Epithelial cell of proximal tubule (primary cell): ENCODE measurements around the gene STAG1. TPM values are rescaled to one million over a fixed set of nuclear protein-coding genes. Genes with fewer than 3 reads are reported as not detected.
"Not testable (repeated sequence)": the region's sequence is repeated elsewhere in the genome, so short reads cannot be mapped to it uniquely, and the experiment has no call there.

Experiments used
- DNase-seq: peaks from one replicate; pipeline ENCODE4 v3.0.0-alpha.2; 2011; ENCODE audit warnings: low read depth
- H3K4me3 ChIP-seq: 2 replicates; pipeline ENCODE4 v1.5.1; 2011; ENCODE audit warnings: low read depth, mild to moderate bottlenecking, low read length
- total RNA-seq: library from RNA; depleted of rRNA; stranded (reverse); fragments of >200 nt; gene quantifications from 2 replicates; pipeline ENCODE4 v1.2.3, GENCODE V29; 2015
- TF ChIP-seq, protein P1 (sequence below): conservative IDR thresholded peaks from 2 replicates; pipeline ENCODE4 v1.5.1; 2012; ENCODE audit warnings: low read depth, mild to moderate bottlenecking, low read length

Gene STAG1
- total RNA-seq, 1 donor from 2014 or later = 16.3 TPM

DNA sequence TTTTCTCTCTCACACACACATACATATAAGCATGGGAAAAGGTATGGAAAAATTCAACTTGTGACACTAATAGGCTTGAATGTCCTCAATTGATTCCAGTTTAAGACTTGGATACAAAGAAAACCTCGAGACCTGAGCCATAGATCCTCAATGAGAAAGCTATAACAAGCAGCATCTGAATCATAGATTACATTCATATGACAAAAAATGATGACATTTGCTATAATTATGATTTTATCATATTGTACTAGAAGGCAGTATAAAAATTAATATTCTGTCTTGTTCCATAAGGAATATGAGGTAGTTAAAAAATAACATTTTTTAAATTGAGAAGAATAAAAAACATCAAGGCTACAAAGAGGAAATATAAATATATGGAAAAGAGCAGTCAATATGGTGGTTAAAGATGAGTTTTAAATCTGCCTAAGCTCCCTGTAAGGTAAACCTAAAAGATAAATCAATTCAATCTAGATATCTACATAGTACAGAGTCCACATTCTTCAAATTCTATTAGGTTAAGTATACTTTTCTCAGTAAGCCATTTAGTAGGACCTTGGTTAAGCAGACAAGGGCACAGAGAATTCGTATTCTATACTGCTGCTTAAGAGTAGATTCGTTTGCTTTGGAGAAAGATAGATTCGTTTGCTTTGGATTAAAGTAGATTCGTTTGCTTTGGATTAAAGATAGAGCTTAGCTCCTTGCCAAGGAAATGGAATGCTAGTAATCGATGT is 175.7 kb downstream of the STAG1 start:
- TF ChIP-seq, protein P1, sequence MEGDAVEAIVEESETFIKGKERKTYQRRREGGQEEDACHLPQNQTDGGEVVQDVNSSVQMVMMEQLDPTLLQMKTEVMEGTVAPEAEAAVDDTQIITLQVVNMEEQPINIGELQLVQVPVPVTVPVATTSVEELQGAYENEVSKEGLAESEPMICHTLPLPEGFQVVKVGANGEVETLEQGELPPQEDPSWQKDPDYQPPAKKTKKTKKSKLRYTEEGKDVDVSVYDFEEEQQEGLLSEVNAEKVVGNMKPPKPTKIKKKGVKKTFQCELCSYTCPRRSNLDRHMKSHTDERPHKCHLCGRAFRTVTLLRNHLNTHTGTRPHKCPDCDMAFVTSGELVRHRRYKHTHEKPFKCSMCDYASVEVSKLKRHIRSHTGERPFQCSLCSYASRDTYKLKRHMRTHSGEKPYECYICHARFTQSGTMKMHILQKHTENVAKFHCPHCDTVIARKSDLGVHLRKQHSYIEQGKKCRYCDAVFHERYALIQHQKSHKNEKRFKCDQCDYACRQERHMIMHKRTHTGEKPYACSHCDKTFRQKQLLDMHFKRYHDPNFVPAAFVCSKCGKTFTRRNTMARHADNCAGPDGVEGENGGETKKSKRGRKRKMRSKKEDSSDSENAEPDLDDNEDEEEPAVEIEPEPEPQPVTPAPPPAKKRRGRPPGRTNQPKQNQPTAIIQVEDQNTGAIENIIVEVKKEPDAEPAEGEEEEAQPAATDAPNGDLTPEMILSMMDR = no peak
- DNase-seq = no peak
- no peak overlapping the region for H3K4me3 ChIP-seq

DNA sequence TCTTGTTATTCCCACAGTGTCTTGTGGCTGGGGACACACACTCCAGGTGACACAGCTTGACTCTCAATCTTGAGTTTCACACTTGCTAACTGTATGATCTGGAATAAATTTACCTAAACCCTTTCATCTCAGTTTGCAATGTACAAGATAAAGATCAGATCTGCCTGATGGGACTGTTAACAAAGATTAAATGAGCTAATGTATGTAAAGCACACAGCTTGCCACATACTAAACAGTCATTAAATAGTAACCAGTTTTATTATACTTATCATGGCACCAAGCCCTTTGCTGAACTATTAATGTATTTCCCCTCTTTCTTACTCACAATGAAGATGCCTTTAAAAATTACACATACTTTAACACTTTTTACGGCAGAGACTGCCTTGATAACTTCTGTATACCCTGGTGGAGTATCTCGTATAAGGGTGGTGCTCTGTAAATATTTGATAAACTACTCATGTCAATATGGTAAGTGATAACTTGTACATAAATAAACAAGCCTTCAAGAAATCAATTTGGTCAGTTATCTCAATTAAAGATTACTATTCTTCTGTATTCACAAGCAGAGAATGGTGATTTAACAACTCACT is 184.5 kb downstream of the STAG1 start:
- H3K4me3 ChIP-seq = no peak overlapping the region
- TF ChIP-seq, protein P1 = no peak
- no peak for DNase-seq

DNA sequence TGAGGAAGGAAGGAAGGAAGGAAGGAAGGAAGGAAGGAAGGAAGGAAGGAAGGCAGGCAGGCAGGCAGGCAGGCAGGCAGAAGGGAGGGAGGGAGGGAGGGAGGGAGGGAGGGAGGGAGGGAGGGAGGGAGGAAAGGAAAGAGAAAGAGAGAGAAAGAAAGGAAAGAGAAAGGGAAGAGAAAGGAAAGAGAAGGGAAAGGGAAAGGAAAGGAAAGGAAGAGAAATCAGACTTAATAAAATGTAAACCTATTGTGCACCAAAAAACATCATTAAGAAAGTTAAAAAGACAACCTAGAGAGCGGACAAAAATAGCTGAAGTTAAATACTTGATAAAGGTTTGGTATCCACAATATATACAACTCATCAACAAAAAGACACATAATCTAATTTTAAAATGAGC is 187.2 kb downstream of the STAG1 start:
- not testable (repeated sequence) for DNase-seq, H3K4me3 ChIP-seq

DNA sequence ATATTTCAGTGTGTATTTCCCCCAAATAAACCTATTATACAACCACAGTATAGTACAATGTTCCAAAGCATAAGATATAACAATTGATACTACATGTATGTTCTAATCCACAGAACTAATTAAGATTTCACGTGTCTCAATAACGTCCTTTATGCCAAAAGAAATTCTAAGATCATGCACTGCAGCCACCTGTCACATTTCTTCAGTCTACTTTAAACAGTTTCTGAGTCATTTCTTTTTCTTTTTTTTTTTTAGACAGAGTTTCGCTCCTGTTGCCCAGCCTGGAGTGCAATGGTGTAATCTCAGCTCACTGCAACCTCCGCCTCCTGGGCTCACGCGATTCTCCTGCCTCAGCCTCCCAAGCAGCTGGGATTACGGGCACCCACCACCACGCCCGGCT is 190.2 kb downstream of the STAG1 start:
- no peak overlapping the region for H3K4me3 ChIP-seq
- no peak for DNase-seq
- TF ChIP-seq, protein P1 = no peak

DNA sequence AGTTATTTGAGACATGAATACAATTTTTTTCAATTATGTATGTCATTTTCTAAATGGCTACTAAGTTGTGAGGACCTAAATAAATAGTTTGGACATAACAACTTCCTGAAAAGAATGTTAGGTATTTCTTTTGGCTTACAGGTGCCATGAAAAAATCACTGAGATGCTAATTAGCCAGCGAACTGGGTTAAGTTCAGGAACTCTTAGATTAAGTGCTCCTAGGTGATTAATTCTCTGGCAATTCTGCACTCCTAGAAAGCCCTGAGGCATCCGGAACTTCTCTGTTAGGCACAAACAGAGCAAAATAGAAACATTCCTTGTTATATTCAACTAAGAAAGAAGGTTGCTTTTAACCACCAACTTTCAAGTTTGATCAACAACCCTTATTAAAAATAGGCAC is 192.3 kb downstream of the STAG1 start:
- TF ChIP-seq, protein P1 = no peak
- H3K4me3 ChIP-seq = no peak overlapping the region
- peak; percentile 22 for DNase-seq

DNA sequence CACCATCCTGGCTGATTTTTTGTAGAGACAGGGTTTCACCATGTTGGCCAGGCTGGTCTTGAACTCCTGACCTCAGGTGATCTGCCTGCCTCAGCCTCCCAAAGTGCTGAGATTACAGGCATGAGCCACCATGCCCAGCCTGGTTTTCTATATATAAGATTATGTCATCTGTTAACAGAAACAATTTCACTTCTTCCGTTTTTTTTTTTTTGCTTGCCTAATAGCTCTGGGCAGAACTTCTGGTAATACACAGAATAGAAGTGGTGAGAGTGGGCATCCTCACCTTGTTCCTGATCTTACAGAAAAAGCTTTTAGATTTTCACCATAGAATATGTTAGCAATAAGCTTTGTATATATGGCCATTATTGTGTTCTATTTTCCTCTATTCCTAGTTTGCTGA is 202.7 kb downstream of the STAG1 start:
- DNase-seq = not testable (repeated sequence)

DNA sequence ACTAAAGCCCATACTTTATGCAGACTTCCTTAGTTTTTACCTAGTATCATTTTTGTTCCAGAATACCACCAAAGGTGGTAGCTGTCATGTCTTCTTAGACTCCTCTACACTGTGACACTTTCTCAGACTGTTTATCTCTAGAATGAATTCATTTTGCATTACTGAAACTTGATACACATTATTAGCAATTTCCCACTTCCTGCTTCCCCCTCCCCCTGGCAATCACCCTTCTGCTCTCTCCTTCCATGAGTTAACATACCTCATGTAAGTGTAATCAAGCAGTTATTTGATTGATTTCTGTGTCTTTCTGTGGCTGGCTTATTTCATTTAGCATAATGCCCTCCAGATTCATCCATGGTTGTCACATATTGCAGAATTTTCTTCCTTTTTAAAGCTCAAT is 204.9 kb downstream of the STAG1 start:
- TF ChIP-seq, protein P1 = no peak
- H3K4me3 ChIP-seq = no peak overlapping the region
- DNase-seq = no peak

More for the DNA sequence above, 202.7 kb downstream of the STAG1 start:
- H3K4me3 ChIP-seq = not testable (repeated sequence)

DNA sequence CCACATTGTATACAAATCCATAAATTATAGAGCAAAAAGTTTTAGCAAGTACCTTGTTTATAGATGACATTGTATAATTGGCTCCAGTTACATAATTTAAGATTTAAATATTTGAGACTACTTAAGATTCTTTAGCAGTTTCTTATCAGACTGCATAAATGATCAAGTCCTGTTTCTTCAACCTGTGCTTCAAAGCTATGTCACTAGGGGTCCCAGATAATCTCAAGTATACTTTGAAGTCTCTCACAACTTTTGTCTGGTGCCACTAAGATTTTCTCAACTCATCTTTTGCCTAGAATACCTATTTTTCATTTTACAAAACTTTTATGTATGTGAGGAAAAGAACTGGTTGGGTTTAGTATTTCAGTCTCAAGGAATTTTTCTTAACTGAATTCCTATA is 205.5 kb downstream of the STAG1 start:
- DNase-seq = no peak
- no peak overlapping the region for H3K4me3 ChIP-seq
- TF ChIP-seq, protein P1 = peak; percentile 45
